Coronary artery (tissue), 2 donors: ENCODE measurements around the gene ERF.

Experiments
- DNase-seq: peaks from one replicate; pipeline ENCODE4 v3.0.0-alpha.2; 2017; ENCODE audit warnings: low spot score
- H3K27ac ChIP-seq, 2 donors: fragments of 200-600 bp; sonication (generic); one replicate each; pipeline ENCODE4 v1.5.1; 2016 to 2019
- H3K4me3 ChIP-seq: fragments of 200-600 bp; sonication (generic); 2 replicates; pipeline ENCODE4 v1.5.1; 2016; ENCODE audit warnings: mild to moderate bottlenecking, moderate library complexity
- CTCF ChIP-seq: fragments of 200-600 bp; sonication (generic); IDR thresholded peaks from one replicate; pipeline ENCODE4 v1.5.1; 2019; ENCODE audit warnings: antibody characterized with exemption

Gene ERF

DNA sequence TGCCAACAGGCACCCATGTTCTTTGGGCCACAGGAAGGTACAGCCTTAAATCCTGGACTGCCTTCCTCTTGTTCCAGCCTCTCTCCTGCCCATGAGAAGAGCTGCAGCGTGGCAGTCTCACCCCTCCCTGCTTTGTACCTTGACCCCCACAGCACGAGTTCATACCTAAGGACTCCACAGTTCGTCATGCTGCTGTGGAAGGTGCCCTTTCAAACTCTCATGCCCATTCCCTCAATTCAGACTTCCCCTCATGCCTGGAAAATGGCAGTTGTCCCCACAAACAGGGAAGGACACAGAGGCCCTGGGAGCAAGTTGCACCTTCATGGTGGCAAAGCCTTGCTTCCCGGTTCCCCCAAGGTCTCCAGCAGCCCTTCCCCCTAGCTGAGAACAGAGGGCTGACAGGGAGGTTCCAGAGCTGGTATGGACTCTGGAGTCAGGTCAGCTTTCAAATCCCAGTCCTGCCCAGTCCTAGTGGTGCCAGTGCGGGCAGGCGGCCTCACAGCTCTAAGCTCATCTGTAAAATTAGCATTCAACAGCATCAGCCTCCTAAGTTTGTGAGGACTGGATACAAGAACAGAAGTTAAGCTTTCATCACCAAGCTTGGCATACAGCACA lies 21.1 kb downstream of the ERF start:
- Histone ChIP-seq H3K4me3 (no peak overlapping the region), H3K27ac (no peak overlapping the region)
- no peak for TF ChIP-seq CTCF
- DNase-seq = no peak

DNA sequence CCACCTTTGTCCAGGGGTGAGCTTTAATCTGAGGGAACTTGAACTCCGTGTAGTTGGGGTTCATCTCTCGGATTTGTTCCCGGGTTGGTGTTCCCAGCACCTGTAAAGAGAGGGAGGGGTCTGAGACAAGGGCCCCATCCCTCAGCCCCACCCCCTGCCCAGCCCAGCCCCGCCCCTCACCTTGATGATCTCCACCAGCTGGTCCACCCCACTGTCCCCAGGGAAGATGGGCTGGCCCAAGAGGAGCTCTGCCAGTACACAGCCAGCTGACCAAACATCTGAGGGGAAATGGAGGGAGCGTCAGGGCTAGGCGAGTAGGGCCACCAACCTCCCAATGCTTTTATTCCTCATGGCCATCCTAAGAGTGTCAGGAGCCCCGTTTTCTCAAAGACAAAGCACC lies 21.8 kb downstream of the ERF start:
- TF ChIP-seq CTCF = no peak
- Histone ChIP-seq H3K27ac (no peak overlapping the region), H3K4me3 (no peak overlapping the region)
- no peak for DNase-seq

DNA sequence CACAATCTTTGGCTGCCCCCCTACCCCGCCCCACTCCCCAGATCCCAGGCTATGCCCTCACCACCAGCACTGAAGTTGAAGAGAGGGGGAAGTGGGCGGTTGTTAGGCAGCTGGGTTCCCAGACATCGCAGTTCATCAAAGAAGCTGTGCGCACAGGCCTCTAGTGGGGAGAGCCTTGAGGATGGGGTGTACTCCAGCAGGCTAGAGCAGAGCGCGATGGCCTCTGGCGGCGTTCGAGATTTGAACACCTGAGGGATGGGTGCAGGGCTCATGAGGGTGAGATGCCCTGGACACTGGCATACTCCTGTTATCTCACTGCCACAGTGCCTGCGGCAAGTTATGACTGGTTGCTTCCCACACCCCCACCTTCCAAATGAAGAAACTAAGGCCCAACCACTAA lies 22.5 kb downstream of the ERF start:
- no peak for DNase-seq
- no peak overlapping the region for H3K27ac ChIP-seq
- H3K4me3 ChIP-seq = no peak overlapping the region
- TF ChIP-seq CTCF = no peak

DNA sequence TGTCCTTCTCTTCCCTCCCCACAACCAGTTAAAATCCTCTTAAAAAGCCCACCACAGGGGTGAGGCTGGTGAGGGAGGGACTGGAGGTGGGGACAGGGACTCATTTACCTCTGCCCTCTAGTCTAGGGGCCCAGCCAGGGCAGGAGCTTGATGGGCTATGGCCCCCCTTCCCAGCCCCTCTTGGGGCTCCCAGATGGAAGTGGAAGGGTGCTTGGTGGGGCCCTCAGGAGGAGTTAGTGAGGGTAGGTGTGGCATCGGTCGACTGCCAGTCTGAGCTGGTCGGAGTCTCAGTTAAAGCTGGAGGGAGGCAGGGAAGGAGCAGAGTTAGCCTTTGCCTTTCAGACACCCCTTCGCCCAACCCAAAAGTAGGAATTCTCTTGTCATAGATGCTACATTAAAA lies 24.4 kb downstream of the ERF start:
- DNase-seq = no peak
- H3K4me3 ChIP-seq = no peak overlapping the region
- no peak for TF ChIP-seq CTCF
- no peak overlapping the region for H3K27ac ChIP-seq

- no peak overlapping the region for H3K4me3 ChIP-seq
- no peak for DNase-seq
- TF ChIP-seq CTCF = no peak
- no peak overlapping the region for H3K27ac ChIP-seq
These were observed 25.0 kb downstream of the ERF start for GRCh38 chr19:42229855-42230351.

DNA sequence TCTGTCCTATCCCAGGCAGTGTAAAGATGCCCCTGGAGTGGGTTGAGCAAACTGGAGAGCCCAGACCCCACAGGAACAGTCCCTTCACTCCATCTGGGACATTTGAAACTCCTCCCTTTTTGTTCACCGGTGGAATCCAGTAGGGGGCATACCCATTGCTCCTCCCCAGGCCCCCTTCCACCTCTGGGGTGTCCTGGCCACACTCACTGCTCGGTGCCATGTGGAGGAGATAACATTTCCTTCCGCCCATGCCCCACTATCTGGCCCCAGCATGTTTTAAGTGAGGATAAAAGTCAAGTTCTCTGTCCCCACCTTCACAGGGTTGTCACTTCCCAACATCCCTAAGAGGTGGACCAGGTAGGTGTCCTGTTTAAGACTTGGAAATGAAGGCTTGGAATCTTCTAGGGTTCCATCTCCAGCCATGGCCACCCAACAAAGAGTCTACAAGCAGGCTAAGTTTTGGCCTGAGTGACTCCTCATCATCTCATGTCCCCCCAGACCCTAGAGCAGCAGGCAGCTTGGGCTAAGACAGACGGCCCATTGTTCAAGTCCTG lies 25.6 kb downstream of the ERF start:
- Histone ChIP-seq H3K4me3 (no peak overlapping the region), H3K27ac (no peak overlapping the region)
- TF ChIP-seq CTCF = no peak
- no peak for DNase-seq

DNA sequence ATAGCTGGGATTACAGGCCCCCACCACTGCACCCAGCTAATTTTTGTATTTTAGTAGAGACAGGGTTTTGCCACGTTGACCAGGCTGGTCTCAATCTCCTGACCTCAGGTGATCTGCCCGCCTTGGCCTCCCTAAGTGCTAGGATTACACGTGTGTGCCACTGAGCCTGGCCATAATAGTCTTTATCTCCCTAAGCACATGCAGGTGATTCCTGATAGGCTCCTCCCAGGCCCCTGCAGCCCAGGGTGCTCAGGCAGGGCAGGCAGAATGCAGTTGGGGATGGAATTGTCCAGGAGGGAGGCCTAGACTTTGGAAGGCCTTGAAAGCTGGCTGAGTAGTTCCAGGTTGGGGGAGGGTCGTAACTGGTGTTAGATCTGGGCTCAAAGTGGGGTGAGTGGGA lies 26.3 kb downstream of the ERF start:
- no peak overlapping the region for H3K27ac ChIP-seq
- H3K4me3 ChIP-seq = no peak overlapping the region
- no peak for TF ChIP-seq CTCF
- DNase-seq = no peak
